ENCODE measurements around the gene IFNGR2. TPM values are rescaled to one million over a fixed set of nuclear protein-coding genes. Genes with fewer than 3 reads are reported as not detected.
A peak's percentile ranks its signal among the peaks of the same experiment; 100 is the strongest.

The IFNGR2 gene
- total RNA-seq, 1 donor from 2014 or later, result 83.5 TPM

- Histone ChIP-seq H3K27ac (peak overlapping the region; percentile 86), H3K27me3 (ENCODE audit: low read depth) (no peaks in the 10 kb centered on the region), H3K4me1 (peaks cover 55% of the 10 kb centered on the region), H3K4me3 (peak overlapping the region; percentile 41), H3K36me3 (no peaks in the 10 kb centered on the region), H3K9me3 (no peaks in the 10 kb centered on the region)
- TF ChIP-seq, protein P1, sequence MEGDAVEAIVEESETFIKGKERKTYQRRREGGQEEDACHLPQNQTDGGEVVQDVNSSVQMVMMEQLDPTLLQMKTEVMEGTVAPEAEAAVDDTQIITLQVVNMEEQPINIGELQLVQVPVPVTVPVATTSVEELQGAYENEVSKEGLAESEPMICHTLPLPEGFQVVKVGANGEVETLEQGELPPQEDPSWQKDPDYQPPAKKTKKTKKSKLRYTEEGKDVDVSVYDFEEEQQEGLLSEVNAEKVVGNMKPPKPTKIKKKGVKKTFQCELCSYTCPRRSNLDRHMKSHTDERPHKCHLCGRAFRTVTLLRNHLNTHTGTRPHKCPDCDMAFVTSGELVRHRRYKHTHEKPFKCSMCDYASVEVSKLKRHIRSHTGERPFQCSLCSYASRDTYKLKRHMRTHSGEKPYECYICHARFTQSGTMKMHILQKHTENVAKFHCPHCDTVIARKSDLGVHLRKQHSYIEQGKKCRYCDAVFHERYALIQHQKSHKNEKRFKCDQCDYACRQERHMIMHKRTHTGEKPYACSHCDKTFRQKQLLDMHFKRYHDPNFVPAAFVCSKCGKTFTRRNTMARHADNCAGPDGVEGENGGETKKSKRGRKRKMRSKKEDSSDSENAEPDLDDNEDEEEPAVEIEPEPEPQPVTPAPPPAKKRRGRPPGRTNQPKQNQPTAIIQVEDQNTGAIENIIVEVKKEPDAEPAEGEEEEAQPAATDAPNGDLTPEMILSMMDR (IDR thresholded peaks at IDR 0.05), result no peak
- ATAC-seq (peak; percentile 61 to 68), DNase-seq (peak; percentile 74)
- intact Hi-C loops (cut with DNase I), result no loop called here
These were observed 19.9 kb upstream of the IFNGR2 start for GRCh38 chr21:33383056-33383888.

- Histone ChIP-seq H3K36me3 (no peaks in the 10 kb centered on the region), H3K4me1 (peaks cover 47% of the 10 kb centered on the region), H3K4me3 (no peak overlapping the region), H3K9me3 (no peaks in the 10 kb centered on the region), H3K27ac (no peak overlapping the region), H3K27me3 (ENCODE audit: low read depth) (no peaks in the 10 kb centered on the region)
- TF ChIP-seq, protein P1 (IDR thresholded peaks at IDR 0.05), result no peak
- DNase-seq (no peak), ATAC-seq (no peak)
- intact Hi-C loops (cut with DNase I), result no loop called here
These were observed 18.3 kb upstream of the IFNGR2 start for GRCh38 chr21:33384841-33385331.

DNA sequence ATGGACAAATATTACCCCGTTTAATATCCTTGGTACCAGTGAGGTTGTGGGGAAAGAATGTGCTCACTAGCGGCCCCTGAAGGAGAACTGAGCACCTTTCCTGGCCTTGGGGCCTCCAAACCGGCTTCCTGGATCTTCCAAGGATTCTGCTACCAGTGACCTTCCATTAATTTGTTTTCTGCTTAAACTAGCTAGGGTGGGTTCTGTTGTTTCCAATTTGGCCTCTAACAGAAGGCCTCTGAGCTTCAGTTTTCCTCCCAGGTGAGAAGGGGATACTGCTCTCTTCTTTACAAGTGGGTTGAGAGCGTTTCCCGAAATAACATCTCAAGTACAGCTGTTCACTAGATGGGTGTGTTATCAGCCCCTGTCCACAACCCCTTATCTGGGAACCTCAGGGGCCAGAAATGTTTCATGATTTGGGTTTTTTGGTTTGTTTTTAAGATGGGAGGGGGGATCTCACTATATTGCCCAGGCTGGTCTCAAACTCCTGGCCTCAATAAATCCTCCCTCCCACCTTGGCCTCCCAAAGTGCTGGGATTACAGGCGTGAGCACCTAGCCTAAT, 16.9 kb upstream of the IFNGR2 start:
- Histone ChIP-seq H3K27me3 (ENCODE audit: low read depth) (no peaks in the 10 kb centered on the region), H3K4me1 (peaks cover 35% of the 10 kb centered on the region), H3K4me3 (no peak overlapping the region), H3K27ac (no peak overlapping the region), H3K36me3 (no peaks in the 10 kb centered on the region), H3K9me3 (no peaks in the 10 kb centered on the region)
- no peak for DNase-seq
- TF ChIP-seq, protein P1 (IDR thresholded peaks at IDR 0.05), result peak; percentile 7
- ATAC-seq, result no peak
- intact Hi-C loops (cut with DNase I), result no loop called here

GRCh38 chr21:33387294-33387693, 15.9 kb upstream of the IFNGR2 start:
- H3K4me3 ChIP-seq, result no peak overlapping the region
- TF ChIP-seq, protein P1 (IDR thresholded peaks at IDR 0.05), result no peak
- H3K36me3 ChIP-seq, result no peaks in the 10 kb centered on the region
- H3K27ac ChIP-seq, result no peak overlapping the region
- no peaks in the 10 kb centered on the region for H3K27me3 ChIP-seq (ENCODE audit: low read depth)
- DNase-seq (no peak), ATAC-seq (no peak)
- intact Hi-C loops (cut with DNase I), result no loop called here
- peaks cover 28% of the 10 kb centered on the region for H3K4me1 ChIP-seq
- H3K9me3 ChIP-seq, result no peaks in the 10 kb centered on the region

GRCh38 chr21:33388188-33388587, 15.0 kb upstream of the IFNGR2 start:
- Histone ChIP-seq H3K9me3 (no peaks in the 10 kb centered on the region), H3K4me1 (peaks cover 19% of the 10 kb centered on the region), H3K4me3 (no peak overlapping the region), H3K27me3 (ENCODE audit: low read depth) (no peaks in the 10 kb centered on the region), H3K36me3 (no peaks in the 10 kb centered on the region), H3K27ac (peak overlapping the region; percentile 31)
- intact Hi-C loops (cut with DNase I), result no loop called here
- ATAC-seq (no peak), DNase-seq (no peak)
- TF ChIP-seq, protein P1 (IDR thresholded peaks at IDR 0.05), result no peak

Data from lower lobe of right lung (tissue), 2 donors.